GM12801 (cell line): ENCODE measurements around the gene SPAG8.

Experiments used
- CTCF ChIP-seq: IDR thresholded peaks from one replicate; pipeline ENCODE4 v1.5.1; 2011; ENCODE audit warnings: control low read depth; ENCODE audit not compliant: insufficient read length; ENCODE audit errors: extremely low read depth

Gene SPAG8

GRCh38 chr9:35827486-35827885 is 15.4 kb upstream of the SPAG8 start:
- no peak for TF ChIP-seq CTCF

DNA sequence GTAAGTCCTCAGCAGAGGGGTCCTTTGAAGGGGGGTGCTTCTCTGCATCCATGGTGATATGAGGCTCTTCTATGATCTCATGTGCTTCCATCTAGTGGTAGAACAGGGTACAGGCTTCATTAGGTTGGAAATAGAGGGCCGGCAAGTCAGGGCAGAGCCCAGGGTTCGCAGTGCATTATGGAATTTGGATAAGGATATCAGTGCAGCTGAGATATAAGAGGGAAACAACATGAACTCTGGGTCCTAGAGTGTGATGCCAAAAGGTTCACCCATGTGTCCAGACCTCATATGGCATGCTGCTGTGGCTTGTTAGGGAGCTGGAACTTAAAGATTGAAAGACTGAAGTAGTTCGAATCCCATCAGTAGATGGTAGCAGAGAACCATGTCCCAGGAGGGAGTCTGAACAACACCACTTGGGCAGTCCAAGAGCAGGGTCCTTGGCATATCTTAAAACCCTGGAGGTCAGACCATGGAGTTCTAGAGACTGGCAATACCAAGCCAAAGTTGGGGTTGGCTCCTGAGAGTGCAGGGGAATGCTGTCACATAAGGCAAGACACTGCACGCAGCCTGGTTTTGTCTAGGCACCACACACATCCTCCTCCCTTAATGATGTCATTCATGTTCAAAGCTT is 14.1 kb upstream of the SPAG8 start:
- no peak for TF ChIP-seq CTCF

GRCh38 chr9:35822926-35823325 is 10.9 kb upstream of the SPAG8 start:
- TF ChIP-seq CTCF: no peak

- TF ChIP-seq CTCF: no peak
These were observed 8.0 kb upstream of the SPAG8 start for GRCh38 chr9:35820076-35820475.

- TF ChIP-seq CTCF: no peak
These were observed 6.3 kb upstream of the SPAG8 start for GRCh38 chr9:35818341-35818740.

GRCh38 chr9:35816708-35817107 is 4.6 kb upstream of the SPAG8 start:
- no peak for TF ChIP-seq CTCF

- no peak for TF ChIP-seq CTCF
These were observed 2.9 kb upstream of the SPAG8 start, which contains the start of gene HINT2 for GRCh38 chr9:35814841-35815543. Gene HINT2 (minus strand): TSS chr9:35815042. CDS start chr9:35814979, 63 bp downstream.
